ENCODE data around the gene AKAP5.

DNA sequence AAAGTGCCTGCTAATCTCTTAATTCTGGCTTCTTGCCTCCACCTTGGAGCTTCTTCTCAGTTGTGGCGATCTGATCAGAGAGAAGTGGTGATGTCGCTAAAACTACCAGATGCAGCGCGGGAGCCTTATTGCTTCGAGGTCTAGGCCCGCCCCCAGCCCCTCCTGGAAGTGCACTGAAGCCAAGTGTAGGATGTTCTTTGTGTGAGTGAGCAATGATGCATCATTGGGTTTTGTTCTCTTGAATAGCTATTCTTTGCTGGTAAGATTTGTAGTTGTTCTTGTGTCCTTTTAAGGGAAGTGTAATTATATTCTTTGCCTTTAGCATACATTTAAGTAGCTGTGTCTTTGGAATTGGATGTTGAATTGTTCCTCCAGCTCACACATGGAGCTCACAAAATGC is 41.3 kb upstream of the AKAP5 start:
- TF ChIP-seq, protein P1, sequence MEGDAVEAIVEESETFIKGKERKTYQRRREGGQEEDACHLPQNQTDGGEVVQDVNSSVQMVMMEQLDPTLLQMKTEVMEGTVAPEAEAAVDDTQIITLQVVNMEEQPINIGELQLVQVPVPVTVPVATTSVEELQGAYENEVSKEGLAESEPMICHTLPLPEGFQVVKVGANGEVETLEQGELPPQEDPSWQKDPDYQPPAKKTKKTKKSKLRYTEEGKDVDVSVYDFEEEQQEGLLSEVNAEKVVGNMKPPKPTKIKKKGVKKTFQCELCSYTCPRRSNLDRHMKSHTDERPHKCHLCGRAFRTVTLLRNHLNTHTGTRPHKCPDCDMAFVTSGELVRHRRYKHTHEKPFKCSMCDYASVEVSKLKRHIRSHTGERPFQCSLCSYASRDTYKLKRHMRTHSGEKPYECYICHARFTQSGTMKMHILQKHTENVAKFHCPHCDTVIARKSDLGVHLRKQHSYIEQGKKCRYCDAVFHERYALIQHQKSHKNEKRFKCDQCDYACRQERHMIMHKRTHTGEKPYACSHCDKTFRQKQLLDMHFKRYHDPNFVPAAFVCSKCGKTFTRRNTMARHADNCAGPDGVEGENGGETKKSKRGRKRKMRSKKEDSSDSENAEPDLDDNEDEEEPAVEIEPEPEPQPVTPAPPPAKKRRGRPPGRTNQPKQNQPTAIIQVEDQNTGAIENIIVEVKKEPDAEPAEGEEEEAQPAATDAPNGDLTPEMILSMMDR (conservative IDR thresholded peaks at IDR 0.05 in 1 of 2, IDR thresholded peaks at IDR 0.05 in 1 of 2; ENCODE audit: low read depth in 1 of 2, low read length in 2 of 2) = no peak
- no peak for TF ChIP-seq EZH2 (IDR thresholded peaks at IDR 0.05; ENCODE audit: low read length, missing control alignments)

Measured in fibroblast of lung (primary cell).